Measurements from ENCODE around the gene ADARB1.

Gene ADARB1

GRCh38 chr21:45151445-45152160 lies 77.2 kb downstream of the ADARB1 start:
- no peak for ATAC-seq
- TF ChIP-seq ZNF8 (CRISPR knock-in tag; IDR thresholded peaks at IDR 0.05) = no peak
- no peak for TF ChIP-seq CREB5 (CRISPR knock-in tag; IDR thresholded peaks at IDR 0.05; ENCODE audit: low read depth)
- TF ChIP-seq ZNF70 (CRISPR knock-in tag; IDR thresholded peaks at IDR 0.05) = no peak
- no peak for TF ChIP-seq SNAI2 (CRISPR knock-in tag; IDR thresholded peaks at IDR 0.05)
- TF ChIP-seq ESRRG (CRISPR knock-in tag; IDR thresholded peaks at IDR 0.05) = no peak
- TF ChIP-seq TSHZ2 (CRISPR knock-in tag; IDR thresholded peaks at IDR 0.05) = no peak
- no peak for TF ChIP-seq RARB (CRISPR knock-in tag; IDR thresholded peaks at IDR 0.05)

GRCh38 chr21:45152265-45152746 lies 77.9 kb downstream of the ADARB1 start:
- no peak for TF ChIP-seq RARB (CRISPR knock-in tag; IDR thresholded peaks at IDR 0.05)
- TF ChIP-seq OSR1 (CRISPR knock-in tag; IDR thresholded peaks at IDR 0.05) = no peak
- no peak for TF ChIP-seq GLIS3 (CRISPR knock-in tag; IDR thresholded peaks at IDR 0.05)
- TF ChIP-seq ESRRG (CRISPR knock-in tag; IDR thresholded peaks at IDR 0.05) = no peak
- no peak for TF ChIP-seq POU6F1 (CRISPR knock-in tag; IDR thresholded peaks at IDR 0.05; ENCODE audit: borderline replicate concordance, low read depth)
- TF ChIP-seq ZNF70 (CRISPR knock-in tag; IDR thresholded peaks at IDR 0.05) = no peak
- no peak for TF ChIP-seq ISL1 (CRISPR knock-in tag; IDR thresholded peaks at IDR 0.05)
- ATAC-seq = no peak

- no peak for TF ChIP-seq ZC3H10 (CRISPR knock-in tag; IDR thresholded peaks at IDR 0.05)
- TF ChIP-seq TCF4 (CRISPR knock-in tag; IDR thresholded peaks at IDR 0.05; ENCODE audit: borderline replicate concordance) = no peak
- no peak for TF ChIP-seq PATZ1 (CRISPR knock-in tag; IDR thresholded peaks at IDR 0.05; ENCODE audit: borderline replicate concordance)
- TF ChIP-seq SNAI2 (CRISPR knock-in tag; IDR thresholded peaks at IDR 0.05) = no peak
- no peak for TF ChIP-seq OSR1 (CRISPR knock-in tag; IDR thresholded peaks at IDR 0.05)
- TF ChIP-seq ZFP30 (CRISPR knock-in tag; IDR thresholded peaks at IDR 0.05) = no peak
- TF ChIP-seq ZNF70 (CRISPR knock-in tag; IDR thresholded peaks at IDR 0.05) = no peak
- peak; percentile 31; the same call in 2 of the 3 replicates for ATAC-seq
These were observed 79.3 kb downstream of the ADARB1 start for GRCh38 chr21:45153358-45154318.

GRCh38 chr21:45154511-45155508 lies 80.4 kb downstream of the ADARB1 start:
- ATAC-seq = peak; percentile 97
- TF ChIP-seq TOX (CRISPR knock-in tag; IDR thresholded peaks at IDR 0.05; ENCODE audit: borderline replicate concordance) (no peak), ZNF8 (CRISPR knock-in tag; IDR thresholded peaks at IDR 0.05) (no peak), TCF4 (CRISPR knock-in tag; IDR thresholded peaks at IDR 0.05; ENCODE audit: borderline replicate concordance) (peak; percentile 66; the same call in 1 of the 2 replicates), ZNF565 (CRISPR knock-in tag; conservative IDR thresholded peaks at IDR 0.05; ENCODE audit: low read depth) (no peak), PATZ1 (CRISPR knock-in tag; IDR thresholded peaks at IDR 0.05; ENCODE audit: borderline replicate concordance) (no peak), BACH2 (CRISPR knock-in tag; IDR thresholded peaks at IDR 0.05; ENCODE audit: borderline replicate concordance) (0 out of 2 replicates have a peak, but pooled peaks have one; percentile 63), GLIS3 (CRISPR knock-in tag; IDR thresholded peaks at IDR 0.05) (peak; percentile 24; the same call in 1 of the 2 replicates)
